Activated naive CD4-positive, alpha-beta T cell treated with anti-CD3 and anti-CD28 coated beads for 36 hours (primary cell): Measurements from ENCODE around the gene UBE2G2. TPM values are rescaled to one million over a fixed set of nuclear protein-coding genes. Genes with fewer than 3 reads are reported as not detected.

Experiments used
- total RNA-seq, 2 experiments: library from RNA; stranded (reverse); gene quantifications; one replicate each; pipeline ENCODE4 v1.2.3, GENCODE V29; 2021

UBE2G2 gene
- total RNA-seq, 2 experiments from 2014 or later, result 94.0 to 95.2 TPM

Other genes starting within 250 kb of the UBE2G2 start
- not detected for gene KRTAP10-3, start 243.0 kb downstream of the UBE2G2 start, total RNA-seq
- not detected for gene KRTAP10-4, start 228.1 kb downstream of the UBE2G2 start, total RNA-seq
- gene KRTAP10-5, start 221.2 kb downstream of the UBE2G2 start, total RNA-seq, result not detected
- gene KRTAP10-6, start 209.3 kb downstream of the UBE2G2 start, total RNA-seq, result not detected
- gene KRTAP10-7, start 201.2 kb downstream of the UBE2G2 start, total RNA-seq, result not detected
- not detected for gene KRTAP10-8, start 189.7 kb downstream of the UBE2G2 start, total RNA-seq
- not detected for gene KRTAP10-9, start 174.7 kb downstream of the UBE2G2 start, total RNA-seq
- gene KRTAP10-10, start 164.5 kb downstream of the UBE2G2 start, total RNA-seq, result not detected
- not detected for gene KRTAP10-11, start 155.4 kb downstream of the UBE2G2 start, total RNA-seq
- gene KRTAP12-4, start 147.2 kb downstream of the UBE2G2 start, total RNA-seq, result not detected
- not detected for gene KRTAP12-3, start 143.9 kb downstream of the UBE2G2 start, total RNA-seq
- gene KRTAP12-2, start 134.9 kb downstream of the UBE2G2 start, total RNA-seq, result not detected
- not detected for gene KRTAP12-1, start 119.7 kb downstream of the UBE2G2 start, total RNA-seq
- not detected for gene KRTAP10-12, start 104.6 kb downstream of the UBE2G2 start, total RNA-seq
- not detected for gene TSPEAR, start 90.2 kb downstream of the UBE2G2 start, total RNA-seq
- gene SUMO3, start 16.2 kb upstream of the UBE2G2 start, total RNA-seq, result 10 to 100 TPM; 87.1 to 94.7 TPM
- gene PTTG1IP, start 71.9 kb upstream of the UBE2G2 start, total RNA-seq, result 10 to 100 TPM; 37.6 to 38.5 TPM
- 100 to 1,000 TPM; 182 to 185 TPM for gene ITGB2, start 119.1 kb upstream of the UBE2G2 start, total RNA-seq
- gene SLX9, start 138.2 kb upstream of the UBE2G2 start, total RNA-seq, result 10 to 100 TPM; 61.8 to 63.4 TPM